Uterus (tissue), 4 donors: ENCODE measurements around the gene C19orf44. TPM values are rescaled to one million over a fixed set of nuclear protein-coding genes. Genes with fewer than 3 reads are reported as not detected.
A peak's percentile ranks its signal among the peaks of the same experiment; 100 is the strongest.

ENCODE experiments used
- DNase-seq, 2 donors: peaks; one replicate each; pipeline ENCODE4 v3.0.0-alpha.2; 2019 to 2020
- H3K27ac ChIP-seq, 2 donors: fragments of 200-600 bp; sonication (generic); 1 replicate in 1 of 2; 2 replicates in 1 of 2; pipeline ENCODE4 v1.5.1; 2016 to 2018
- H3K27me3 ChIP-seq, 2 donors: fragments of 200-600 bp; sonication (generic); one replicate each; pipeline ENCODE4 v1.5.1; 2018 to 2019; ENCODE audit warnings: control low read depth in 1 of 2
- H3K36me3 ChIP-seq, 2 donors: fragments of 200-600 bp; sonication (generic); one replicate each; pipeline ENCODE4 v1.5.1; 2019; ENCODE audit warnings: control low read depth in 1 of 2
- H3K4me1 ChIP-seq, 2 donors: fragments of 200-600 bp; sonication (generic); one replicate each; pipeline ENCODE4 v1.5.1; 2018 to 2019; ENCODE audit warnings: control low read depth in 1 of 2
- H3K4me3 ChIP-seq, 2 donors: fragments of 200-600 bp; sonication (generic); 1 replicate in 1 of 2; 2 replicates in 1 of 2; pipeline ENCODE4 v1.5.1; 2018 to 2019; ENCODE audit warnings: mild to moderate bottlenecking in 1 of 2
- H3K9me3 ChIP-seq, 2 donors: fragments of 200-600 bp; sonication (generic); one replicate each; pipeline ENCODE4 v1.5.1; 2019; ENCODE audit warnings: control low read depth in 1 of 2
- CTCF ChIP-seq, 4 experiments: fragments of 200-600 bp in 2 of 4; fragments of 450-650 bp in 2 of 4; sonication (generic) in 2 of 4; IDR thresholded peaks; one replicate each; pipeline ENCODE4 v1.5.1; 2016 to 2019; ENCODE audit warnings: antibody characterized with exemption in 4 of 4, mild to moderate bottlenecking in 2 of 4, moderate library complexity in 1 of 4
- POLR2A ChIP-seq, 2 donors: fragments of 450-650 bp; IDR thresholded peaks; one replicate each; pipeline ENCODE4 v1.6.1; 2016; ENCODE audit warnings: antibody characterized with exemption in 2 of 2, mild to moderate bottlenecking in 1 of 2, moderate library complexity in 1 of 2
- intact Hi-C: fragments of 100-400 bp; cut with DNase I; formaldehyde crosslinking; loops from one replicate; pipeline ENCODE4 v1.15.1; 2023; ENCODE audit warnings: low total_unique reads
- total RNA-seq, 4 donors: library from RNA; depleted of rRNA in 3 of 4; stranded (reverse); fragments of >200 nt in 3 of 4; gene quantifications; one replicate each; pipeline versions ENCODE4 v1.1.0 to v1.2.4, GENCODE V29; 2014 to 2023
- donor health status: DM: yes; HTN: yes; CAD: no.

C19orf44 gene
- total RNA-seq, 4 donors from 2014 or later = 0.26 to 11.9 (median 7.5) TPM

- Histone ChIP-seq H3K4me1 (no peaks in the 10 kb centered on the region), H3K36me3 (no peaks in the 10 kb centered on the region), H3K27ac (no peak overlapping the region), H3K9me3 (no peaks in the 10 kb centered on the region), H3K27me3 (no peaks in the 10 kb centered on the region), H3K4me3 (no peak overlapping the region)
- intact Hi-C loops = no loop called here
- DNase-seq = no peak
- no peak for TF ChIP-seq CTCF (IDR thresholded peaks at IDR 0.05)
Observed at GRCh38 chr19:16525751-16526481, 29.7 kb downstream of the C19orf44 start.

GRCh38 chr19:16527334-16527935, 31.2 kb downstream of the C19orf44 start:
- DNase-seq = no peak

GRCh38 chr19:16527971-16528521, 31.9 kb downstream of the C19orf44 start:
- Histone ChIP-seq H3K27me3 (no peaks in the 10 kb centered on the region), H3K27ac (no peak overlapping the region), H3K36me3 (no peaks in the 10 kb centered on the region), H3K4me1 (no peaks in the 10 kb centered on the region), H3K9me3 (no peaks in the 10 kb centered on the region), H3K4me3 (no peak overlapping the region)
- DNase-seq = no peak
- intact Hi-C loops = no loop called here
- no peak for TF ChIP-seq POLR2A (IDR thresholded peaks at IDR 0.05)
- TF ChIP-seq CTCF (IDR thresholded peaks at IDR 0.05) = peak in 1 of 4 experiments; percentile 4

More at GRCh38 chr19:16527334-16527935, 31.2 kb downstream of the C19orf44 start:
- Histone ChIP-seq H3K27me3 (no peaks in the 10 kb centered on the region), H3K9me3 (no peaks in the 10 kb centered on the region), H3K4me1 (no peaks in the 10 kb centered on the region), H3K4me3 (no peak overlapping the region), H3K36me3 (no peaks in the 10 kb centered on the region), H3K27ac (no peak overlapping the region)
- no peak for TF ChIP-seq POLR2A (IDR thresholded peaks at IDR 0.05)
- no peak for TF ChIP-seq CTCF (IDR thresholded peaks at IDR 0.05)
- intact Hi-C loops = no loop called here

GRCh38 chr19:16529466-16530144, 33.4 kb downstream of the C19orf44 start:
- TF ChIP-seq CTCF (IDR thresholded peaks at IDR 0.05) = no peak
- TF ChIP-seq POLR2A (IDR thresholded peaks at IDR 0.05) = no peak
- Histone ChIP-seq H3K27ac (no peak overlapping the region), H3K4me3 (no peak overlapping the region), H3K9me3 (no peaks in the 10 kb centered on the region), H3K4me1 (no peaks in the 10 kb centered on the region), H3K36me3 (no peaks in the 10 kb centered on the region), H3K27me3 (no peaks in the 10 kb centered on the region)
- intact Hi-C loops = no loop called here
- no peak for DNase-seq
